K562 (cell line): ENCODE data around the gene CALCOCO2. TPM values are rescaled to one million over a fixed set of nuclear protein-coding genes. Genes with fewer than 3 reads are reported as not detected.
A peak's percentile ranks its signal among the peaks of the same experiment; 100 is the strongest.

ENCODE experiments used
- DPF2 ChIP-seq: fragments of 450-650 bp; IDR thresholded peaks from 2 replicates; pipeline ENCODE4 v1.6.1; 2016
- EGR1 ChIP-seq: fragments of 450-650 bp; conservative IDR thresholded peaks from 2 replicates; pipeline ENCODE4 v1.6.1; 2017; ENCODE audit warnings: mild to moderate bottlenecking
- ELF4 ChIP-seq: fragments of 450-650 bp; formaldehyde crosslinking; IDR thresholded peaks from 2 replicates; pipeline ENCODE4 v1.4.0; 2022; ENCODE audit warnings: missing genetic modification characterization
- GTF2E2 ChIP-seq: fragments of 200-800 bp; sonication (Bioruptor generic); IDR thresholded peaks from 2 replicates; pipeline ENCODE4 v1.6.1; 2016; ENCODE audit warnings: missing genetic modification characterization, missing compliant biosample characterization
- NCOR1 ChIP-seq: fragments of 450-650 bp; IDR thresholded peaks from 2 replicates; pipeline ENCODE4 v1.6.1; 2016; ENCODE audit warnings: mild to moderate bottlenecking, moderate library complexity
- NFE2L1 ChIP-seq: fragments of 450-650 bp; IDR thresholded peaks from 2 replicates; pipeline ENCODE4 v1.6.1; 2016; ENCODE audit warnings: missing genetic modification characterization, low read depth, mild to moderate bottlenecking, missing compliant biosample characterization, moderate library complexity, borderline replicate concordance
- PHF21A ChIP-seq: fragments of 450-650 bp; IDR thresholded peaks from 2 replicates; pipeline ENCODE4 v1.6.1; 2017; ENCODE audit warnings: low read depth, borderline replicate concordance
- POLR2AphosphoS5 ChIP-seq: IDR thresholded peaks from 2 replicates; pipeline ENCODE4 v1.6.1; 2011; ENCODE audit warnings: mild to moderate bottlenecking, low read depth, low read length, moderate library complexity; ENCODE audit not compliant: control insufficient read depth, insufficient read depth
- SMARCA4 ChIP-seq: fragments of 450-650 bp; IDR thresholded peaks from 2 replicates; pipeline ENCODE4 v1.6.1; 2016
- TAL1 ChIP-seq: fragments of 450-650 bp; IDR thresholded peaks from 2 replicates; pipeline ENCODE4 v1.6.1; 2016; ENCODE audit warnings: mild to moderate bottlenecking
- TCFL5 ChIP-seq: fragments of 250-450 bp; sonication (Bioruptor Pico); conservative IDR thresholded peaks from 2 replicates; pipeline ENCODE4 v1.6.1; 2021; ENCODE audit warnings: mild to moderate bottlenecking, moderate library complexity, matching md5 sums
- XRCC4 ChIP-seq: IDR thresholded peaks from one replicate; pipeline ENCODE4 v1.6.1; 2011; ENCODE audit not compliant: insufficient read depth, insufficient read length; ENCODE audit errors: extremely low read depth
- ZEB2 ChIP-seq: fragments of 450-650 bp; IDR thresholded peaks from 2 replicates; pipeline ENCODE4 v1.6.1; 2016
- ZNF583 ChIP-seq: fragments of 250-450 bp; sonication (Bioruptor Pico); IDR thresholded peaks from 2 replicates; pipeline ENCODE4 v1.4.0; 2020
- ZNF668 ChIP-seq: fragments of 250-450 bp; sonication (Bioruptor Pico); IDR thresholded peaks from 2 replicates; pipeline ENCODE4 v1.8.0; 2022; ENCODE audit warnings: mild to moderate bottlenecking, inconsistent platforms
- polyA plus RNA-seq, 8 experiments: library from polyadenylated mRNA; depleted of rRNA in 4 of 8; stranded (reverse) in 5 of 8; unstranded in 3 of 8; fragments of >200 nt; fragmentation: Nextera tagmentation in 2 of 8; fragmentation: Illumina TruSeq in 1 of 8; extraction: Ambion mirVana in 2 of 8; extraction: Trizol in 1 of 8; gene quantifications; 2 replicates each; pipeline versions ENCODE4 v1.2.1 to v1.2.3, GENCODE V29; 2011 to 2014; ENCODE audit warnings: inconsistent platforms in 1 of 8, missing spikeins in 1 of 8
- total RNA-seq, 7 experiments: library from RNA; depleted of rRNA in 6 of 7; stranded (reverse); fragments of >200 nt in 6 of 7; fragmentation: Illumina TruSeq in 2 of 7; extraction: Trizol in 2 of 7; gene quantifications; 2 replicates each; pipeline versions ENCODE4 v1.2.1 to v1.2.3, GENCODE V29; 2011 to 2021; ENCODE audit warnings: low replicate concordance in 1 of 7
- TF ChIP-seq, protein P1 (sequence below): fragments of 200-800 bp; sonication (Bioruptor generic); IDR thresholded peaks from 2 replicates; pipeline ENCODE4 v1.6.1; 2016; ENCODE audit warnings: missing genetic modification characterization, missing compliant biosample characterization
- TF ChIP-seq, protein P2 (sequence below): fragments of 150-350 bp; IDR thresholded peaks from 2 replicates; pipeline ENCODE4 v1.6.1; 2014; ENCODE audit warnings: low read depth, mild to moderate bottlenecking, low read length, borderline replicate concordance
- TF ChIP-seq, protein P3 (sequence below): fragments of 250-450 bp; sonication (Bioruptor Pico); IDR thresholded peaks from 2 replicates; pipeline ENCODE4 v1.5.0; 2021
- TF ChIP-seq, protein P4 (sequence below): conservative IDR thresholded peaks from 2 replicates; pipeline ENCODE4 v1.6.1; 2011; ENCODE audit warnings: low read depth, mild to moderate bottlenecking, low read length; ENCODE audit not compliant: control insufficient read depth

CALCOCO2 gene
- total and polyA plus RNA-seq, 9 of the 15 experiments (the other 6 are each of a cell fraction or from before 2014, with no cell fraction given): 24.1 to 87.3 (median 67.5) TPM

DNA sequence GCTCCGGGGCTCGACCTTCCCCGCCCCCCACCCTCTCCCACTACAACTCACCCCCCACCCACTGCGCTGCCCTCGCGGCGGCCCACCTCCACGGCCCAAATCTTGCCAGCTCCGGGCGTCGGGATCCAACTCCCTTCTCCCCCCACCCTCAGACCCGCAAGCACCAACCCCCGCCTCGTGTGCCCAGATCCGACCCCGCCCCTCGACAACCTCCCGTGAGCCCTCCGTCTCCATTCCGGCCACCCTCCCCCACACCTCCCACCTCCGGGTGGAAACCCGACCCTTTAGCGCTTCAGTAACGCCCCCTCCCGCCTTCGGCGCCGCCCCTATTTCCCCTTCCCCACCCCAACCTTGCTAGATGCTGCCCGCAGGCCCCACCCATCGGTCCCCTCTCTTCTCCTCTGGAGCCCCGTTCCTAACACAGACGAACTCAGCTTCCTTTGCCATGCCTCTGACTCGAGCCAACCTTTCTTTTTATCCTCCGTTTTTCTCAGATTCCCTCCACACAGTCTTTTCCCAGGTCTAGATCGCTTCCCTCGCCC, 78.1 kb downstream of the CALCOCO2 start (continued):
- TF ChIP-seq ZNF583 (CRISPR knock-in tag) (no peak), PHF21A (no peak), ZEB2 (no peak), EGR1 (peak; percentile 76), ZNF668 (CRISPR knock-in tag) (no peak), POLR2AphosphoS5 (peak; percentile 50; the same call in 1 of the 2 replicates), SMARCA4 (peak; percentile 26; the same call in 1 of the 2 replicates), NFE2L1 (no peak), NCOR1 (no peak), TAL1 (no peak), XRCC4 (no peak), ELF4 (CRISPR knock-in tag) (0 out of 2 replicates have a peak, but pooled peaks have one; percentile 9), TCFL5 (CRISPR knock-in tag) (no peak), GTF2E2 (tag) (0 out of 2 replicates have a peak, but pooled peaks have one; percentile 24), DPF2 (0 out of 2 replicates have a peak, but pooled peaks have one; percentile 23)
- TF ChIP-seq, protein P1, sequence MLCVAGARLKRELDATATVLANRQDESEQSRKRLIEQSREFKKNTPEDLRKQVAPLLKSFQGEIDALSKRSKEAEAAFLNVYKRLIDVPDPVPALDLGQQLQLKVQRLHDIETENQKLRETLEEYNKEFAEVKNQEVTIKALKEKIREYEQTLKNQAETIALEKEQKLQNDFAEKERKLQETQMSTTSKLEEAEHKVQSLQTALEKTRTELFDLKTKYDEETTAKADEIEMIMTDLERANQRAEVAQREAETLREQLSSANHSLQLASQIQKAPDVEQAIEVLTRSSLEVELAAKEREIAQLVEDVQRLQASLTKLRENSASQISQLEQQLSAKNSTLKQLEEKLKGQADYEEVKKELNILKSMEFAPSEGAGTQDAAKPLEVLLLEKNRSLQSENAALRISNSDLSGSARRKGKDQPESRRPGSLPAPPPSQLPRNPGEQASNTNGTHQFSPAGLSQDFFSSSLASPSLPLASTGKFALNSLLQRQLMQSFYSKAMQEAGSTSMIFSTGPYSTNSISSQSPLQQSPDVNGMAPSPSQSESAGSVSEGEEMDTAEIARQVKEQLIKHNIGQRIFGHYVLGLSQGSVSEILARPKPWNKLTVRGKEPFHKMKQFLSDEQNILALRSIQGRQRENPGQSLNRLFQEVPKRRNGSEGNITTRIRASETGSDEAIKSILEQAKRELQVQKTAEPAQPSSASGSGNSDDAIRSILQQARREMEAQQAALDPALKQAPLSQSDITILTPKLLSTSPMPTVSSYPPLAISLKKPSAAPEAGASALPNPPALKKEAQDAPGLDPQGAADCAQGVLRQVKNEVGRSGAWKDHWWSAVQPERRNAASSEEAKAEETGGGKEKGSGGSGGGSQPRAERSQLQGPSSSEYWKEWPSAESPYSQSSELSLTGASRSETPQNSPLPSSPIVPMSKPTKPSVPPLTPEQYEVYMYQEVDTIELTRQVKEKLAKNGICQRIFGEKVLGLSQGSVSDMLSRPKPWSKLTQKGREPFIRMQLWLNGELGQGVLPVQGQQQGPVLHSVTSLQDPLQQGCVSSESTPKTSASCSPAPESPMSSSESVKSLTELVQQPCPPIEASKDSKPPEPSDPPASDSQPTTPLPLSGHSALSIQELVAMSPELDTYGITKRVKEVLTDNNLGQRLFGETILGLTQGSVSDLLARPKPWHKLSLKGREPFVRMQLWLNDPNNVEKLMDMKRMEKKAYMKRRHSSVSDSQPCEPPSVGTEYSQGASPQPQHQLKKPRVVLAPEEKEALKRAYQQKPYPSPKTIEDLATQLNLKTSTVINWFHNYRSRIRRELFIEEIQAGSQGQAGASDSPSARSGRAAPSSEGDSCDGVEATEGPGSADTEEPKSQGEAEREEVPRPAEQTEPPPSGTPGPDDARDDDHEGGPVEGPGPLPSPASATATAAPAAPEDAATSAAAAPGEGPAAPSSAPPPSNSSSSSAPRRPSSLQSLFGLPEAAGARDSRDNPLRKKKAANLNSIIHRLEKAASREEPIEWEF: no peak
- TF ChIP-seq, protein P2, sequence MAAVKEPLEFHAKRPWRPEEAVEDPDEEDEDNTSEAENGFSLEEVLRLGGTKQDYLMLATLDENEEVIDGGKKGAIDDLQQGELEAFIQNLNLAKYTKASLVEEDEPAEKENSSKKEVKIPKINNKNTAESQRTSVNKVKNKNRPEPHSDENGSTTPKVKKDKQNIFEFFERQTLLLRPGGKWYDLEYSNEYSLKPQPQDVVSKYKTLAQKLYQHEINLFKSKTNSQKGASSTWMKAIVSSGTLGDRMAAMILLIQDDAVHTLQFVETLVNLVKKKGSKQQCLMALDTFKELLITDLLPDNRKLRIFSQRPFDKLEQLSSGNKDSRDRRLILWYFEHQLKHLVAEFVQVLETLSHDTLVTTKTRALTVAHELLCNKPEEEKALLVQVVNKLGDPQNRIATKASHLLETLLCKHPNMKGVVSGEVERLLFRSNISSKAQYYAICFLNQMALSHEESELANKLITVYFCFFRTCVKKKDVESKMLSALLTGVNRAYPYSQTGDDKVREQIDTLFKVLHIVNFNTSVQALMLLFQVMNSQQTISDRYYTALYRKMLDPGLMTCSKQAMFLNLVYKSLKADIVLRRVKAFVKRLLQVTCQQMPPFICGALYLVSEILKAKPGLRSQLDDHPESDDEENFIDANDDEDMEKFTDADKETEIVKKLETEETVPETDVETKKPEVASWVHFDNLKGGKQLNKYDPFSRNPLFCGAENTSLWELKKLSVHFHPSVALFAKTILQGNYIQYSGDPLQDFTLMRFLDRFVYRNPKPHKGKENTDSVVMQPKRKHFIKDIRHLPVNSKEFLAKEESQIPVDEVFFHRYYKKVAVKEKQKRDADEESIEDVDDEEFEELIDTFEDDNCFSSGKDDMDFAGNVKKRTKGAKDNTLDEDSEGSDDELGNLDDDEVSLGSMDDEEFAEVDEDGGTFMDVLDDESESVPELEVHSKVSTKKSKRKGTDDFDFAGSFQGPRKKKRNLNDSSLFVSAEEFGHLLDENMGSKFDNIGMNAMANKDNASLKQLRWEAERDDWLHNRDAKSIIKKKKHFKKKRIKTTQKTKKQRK: no peak
- TF ChIP-seq, protein P3, sequence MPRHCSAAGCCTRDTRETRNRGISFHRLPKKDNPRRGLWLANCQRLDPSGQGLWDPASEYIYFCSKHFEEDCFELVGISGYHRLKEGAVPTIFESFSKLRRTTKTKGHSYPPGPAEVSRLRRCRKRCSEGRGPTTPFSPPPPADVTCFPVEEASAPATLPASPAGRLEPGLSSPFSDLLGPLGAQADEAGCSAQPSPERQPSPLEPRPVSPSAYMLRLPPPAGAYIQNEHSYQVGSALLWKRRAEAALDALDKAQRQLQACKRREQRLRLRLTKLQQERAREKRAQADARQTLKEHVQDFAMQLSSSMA (CRISPR knock-in tag): no peak
- TF ChIP-seq, protein P4, sequence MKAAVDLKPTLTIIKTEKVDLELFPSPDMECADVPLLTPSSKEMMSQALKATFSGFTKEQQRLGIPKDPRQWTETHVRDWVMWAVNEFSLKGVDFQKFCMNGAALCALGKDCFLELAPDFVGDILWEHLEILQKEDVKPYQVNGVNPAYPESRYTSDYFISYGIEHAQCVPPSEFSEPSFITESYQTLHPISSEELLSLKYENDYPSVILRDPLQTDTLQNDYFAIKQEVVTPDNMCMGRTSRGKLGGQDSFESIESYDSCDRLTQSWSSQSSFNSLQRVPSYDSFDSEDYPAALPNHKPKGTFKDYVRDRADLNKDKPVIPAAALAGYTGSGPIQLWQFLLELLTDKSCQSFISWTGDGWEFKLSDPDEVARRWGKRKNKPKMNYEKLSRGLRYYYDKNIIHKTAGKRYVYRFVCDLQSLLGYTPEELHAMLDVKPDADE: 0 out of 2 replicates have a peak, but pooled peaks have one; percentile 6
